DMS53 treated with DMSO at 0.1 percent for 48 hours (cell line): ENCODE results near the gene DNASE1L1.

Source experiments
- DNase-seq: peaks from one replicate; lab custom pipeline; 2025; ENCODE audit not compliant: unreplicated experiment; lab: John Stamatoyannopoulos, UW

DNASE1L1 gene

GRCh38 chrX:154436983-154437752, 28.1 kb upstream of the DNASE1L1 start, which contains the start of gene GDI1:
Gene GDI1 (plus strand): TSS chrX:154437154. CDS start chrX:154437255, 101 bp downstream.
- no peak for DNase-seq

GRCh38 chrX:154436374-154436982, 27.4 kb upstream of the DNASE1L1 start:
- no peak for DNase-seq

GRCh38 chrX:154435171-154435733, 26.2 kb upstream of the DNASE1L1 start:
- DNase-seq: no peak

GRCh38 chrX:154434394-154435168, 25.5 kb upstream of the DNASE1L1 start:
- no peak for DNase-seq

GRCh38 chrX:154433605-154434004, 24.6 kb upstream of the DNASE1L1 start:
- DNase-seq: no peak

- DNase-seq: no peak
These were observed 23.2 kb upstream of the DNASE1L1 start for GRCh38 chrX:154432210-154432609.

- no peak for DNase-seq
These were observed 22.3 kb upstream of the DNASE1L1 start for GRCh38 chrX:154431341-154431740.

GRCh38 chrX:154430916-154431315, 21.9 kb upstream of the DNASE1L1 start:
- no peak for DNase-seq

GRCh38 chrX:154430479-154430878, 21.4 kb upstream of the DNASE1L1 start:
- no peak for DNase-seq

GRCh38 chrX:154429711-154430110, 20.7 kb upstream of the DNASE1L1 start:
- no peak for DNase-seq

GRCh38 chrX:154428176-154429171, 19.4 kb upstream of the DNASE1L1 start, which contains the start of gene ATP6AP1:
Gene ATP6AP1 (plus strand): TSS chrX:154428677. CDS start chrX:154428693, 16 bp downstream.
- peak; percentile 88 for DNase-seq

- no peak for DNase-seq
These were observed 18.1 kb upstream of the DNASE1L1 start for GRCh38 chrX:154426916-154427770.

GRCh38 chrX:154420402-154420756, 11.3 kb upstream of the DNASE1L1 start:
- no peak for DNase-seq

GRCh38 chrX:154419688-154420401, 10.8 kb upstream of the DNASE1L1 start:
- no peak for DNase-seq

GRCh38 chrX:154419189-154419588, 10.1 kb upstream of the DNASE1L1 start:
- DNase-seq: no peak

- no peak for DNase-seq
These were observed 8.1 kb upstream of the DNASE1L1 start for GRCh38 chrX:154417157-154417556.

- DNase-seq: no peak
These were observed 4.1 kb upstream of the DNASE1L1 start for GRCh38 chrX:154413142-154413541.

- no peak for DNase-seq
These were observed 3.4 kb upstream of the DNASE1L1 start for GRCh38 chrX:154412468-154412867.

GRCh38 chrX:154411981-154412340, 2.9 kb upstream of the DNASE1L1 start:
- peak; percentile 17 for DNase-seq
